A673 (cell line): Measurements from ENCODE around the gene VAV2.

Experiments used
- EZH2 ChIP-seq: fragments of 200-600 bp; sonication (generic); IDR thresholded peaks from 2 replicates; pipeline ENCODE4 v1.6.1; 2017; ENCODE audit warnings: borderline replicate concordance, low read depth, mild to moderate bottlenecking, mixed read lengths, antibody characterized with exemption, low read length; ENCODE audit not compliant: poor library complexity, severe bottlenecking
- TF ChIP-seq, protein P1 (sequence below): fragments of 300-800, 200-600 bp; sonication (generic); conservative IDR thresholded peaks from 2 replicates; pipeline ENCODE4 v1.5.1; 2017; ENCODE audit warnings: low read depth, mild to moderate bottlenecking, antibody characterized with exemption, low read length, moderate library complexity, mixed read lengths

DNA sequence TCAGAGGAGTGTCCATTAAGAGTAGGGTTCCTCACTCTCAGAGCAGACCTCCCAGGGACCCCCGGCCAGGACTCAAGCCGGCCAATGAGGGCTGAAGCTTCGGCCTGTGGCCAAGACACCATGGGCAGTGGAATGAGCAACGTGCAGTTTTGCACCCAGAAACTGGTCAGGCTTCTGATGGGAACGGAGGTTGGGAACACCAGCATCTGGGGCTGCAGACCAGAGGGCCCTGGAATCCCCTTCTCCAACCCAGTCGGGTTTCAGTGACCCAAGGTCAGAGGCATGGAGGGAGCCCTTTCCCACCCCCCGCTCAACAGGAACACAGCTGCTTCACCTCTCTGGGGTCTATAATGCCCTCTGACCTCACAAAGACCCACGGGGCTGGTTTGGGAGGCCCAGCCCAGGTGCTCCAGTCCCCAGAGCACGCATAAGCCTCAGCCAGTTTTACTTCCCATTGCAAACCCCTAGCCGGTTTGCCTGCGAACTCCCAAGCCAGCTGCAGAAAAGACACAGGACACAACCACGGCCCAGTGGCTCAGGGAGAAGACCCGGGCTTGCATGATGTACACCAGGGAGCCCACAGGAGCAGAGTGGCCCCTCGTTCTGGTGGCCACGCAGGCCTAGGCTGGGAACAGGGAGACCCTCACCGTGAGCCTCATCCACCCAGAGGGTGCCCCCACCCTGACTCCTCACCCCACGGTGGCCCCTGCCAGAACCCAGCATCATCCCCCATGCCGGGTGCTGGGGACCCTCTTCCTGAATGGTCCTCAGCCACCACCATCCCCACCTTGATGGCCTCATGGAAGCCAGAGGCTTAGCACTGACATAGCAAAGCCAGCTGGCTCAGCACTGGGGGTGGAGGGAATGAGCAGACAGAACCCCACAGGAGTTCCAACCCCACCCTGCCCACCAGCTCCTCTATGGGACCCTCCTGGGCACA lies 30.6 kb downstream of the VAV2 start:
- TF ChIP-seq, protein P1, sequence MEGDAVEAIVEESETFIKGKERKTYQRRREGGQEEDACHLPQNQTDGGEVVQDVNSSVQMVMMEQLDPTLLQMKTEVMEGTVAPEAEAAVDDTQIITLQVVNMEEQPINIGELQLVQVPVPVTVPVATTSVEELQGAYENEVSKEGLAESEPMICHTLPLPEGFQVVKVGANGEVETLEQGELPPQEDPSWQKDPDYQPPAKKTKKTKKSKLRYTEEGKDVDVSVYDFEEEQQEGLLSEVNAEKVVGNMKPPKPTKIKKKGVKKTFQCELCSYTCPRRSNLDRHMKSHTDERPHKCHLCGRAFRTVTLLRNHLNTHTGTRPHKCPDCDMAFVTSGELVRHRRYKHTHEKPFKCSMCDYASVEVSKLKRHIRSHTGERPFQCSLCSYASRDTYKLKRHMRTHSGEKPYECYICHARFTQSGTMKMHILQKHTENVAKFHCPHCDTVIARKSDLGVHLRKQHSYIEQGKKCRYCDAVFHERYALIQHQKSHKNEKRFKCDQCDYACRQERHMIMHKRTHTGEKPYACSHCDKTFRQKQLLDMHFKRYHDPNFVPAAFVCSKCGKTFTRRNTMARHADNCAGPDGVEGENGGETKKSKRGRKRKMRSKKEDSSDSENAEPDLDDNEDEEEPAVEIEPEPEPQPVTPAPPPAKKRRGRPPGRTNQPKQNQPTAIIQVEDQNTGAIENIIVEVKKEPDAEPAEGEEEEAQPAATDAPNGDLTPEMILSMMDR: no peak
- no peak for TF ChIP-seq EZH2
